ENCODE data around the gene ITCH.

The ITCH gene

DNA sequence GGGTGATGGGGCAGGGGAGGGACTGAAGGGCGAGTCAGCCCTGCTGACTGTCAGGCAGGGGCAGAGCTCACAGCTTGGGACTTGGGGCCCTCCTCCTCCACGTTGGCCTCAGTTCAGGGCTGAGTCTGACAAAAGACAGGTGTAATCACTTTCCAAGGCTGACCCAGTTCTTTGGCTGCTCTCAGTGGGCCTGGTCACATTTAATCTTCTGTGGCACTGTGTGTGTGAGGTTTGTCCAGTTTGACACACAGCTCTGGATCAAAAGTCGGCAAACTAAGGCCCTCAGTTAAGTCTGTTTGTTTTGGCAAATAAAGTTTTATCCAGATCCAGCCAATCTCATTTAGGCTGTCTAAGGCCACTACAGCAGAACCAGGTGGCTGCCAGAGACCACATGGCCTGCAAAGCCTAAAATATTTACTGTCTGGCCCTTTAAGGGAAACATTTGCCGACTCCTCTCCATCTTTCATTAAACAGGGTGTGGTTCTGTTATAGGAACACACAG lies 190.3 kb downstream of the ITCH start:
- DNase-seq (ENCODE audit: low spot score), result no peak

- no peak for DNase-seq (ENCODE audit: low spot score)
Measured at GRCh38 chr20:34557936-34558319, 194.9 kb downstream of the ITCH start.

- DNase-seq (ENCODE audit: low spot score), result peak; percentile 90
Measured at GRCh38 chr20:34558320-34559218, 195.5 kb downstream of the ITCH start, which contains the start of gene MAP1LC3A. Gene MAP1LC3A, plus strand, starts transcription at chr20:34558718. Its CDS starts 151 bp downstream, at chr20:34558869.

- no peak for DNase-seq (ENCODE audit: low spot score)
Measured at GRCh38 chr20:34559311-34560140, 196.5 kb downstream of the ITCH start.

GRCh38 chr20:34560141-34560523 lies 197.1 kb downstream of the ITCH start:
- no peak for DNase-seq (ENCODE audit: low spot score)

- no peak for DNase-seq (ENCODE audit: low spot score)
Measured at GRCh38 chr20:34560614-34561013, 197.5 kb downstream of the ITCH start.

Data from CD4-positive, alpha-beta T cell treated with Interleukin-2 at 100 ng/mL for 4 hours (primary cell).